A673 (cell line): ENCODE results near the gene LHX6. TPM values are rescaled to one million over a fixed set of nuclear protein-coding genes. Genes with fewer than 3 reads are reported as not detected.

Experiments
- BruUV-seq: library from RNA; stranded (reverse); fragments of 400-500 nt; replicated peaks from 2 replicates; lab custom pipeline; 2021; lab: Mats Ljungman, UMichigan
- CTCF ChIA-PET: fragments of 300-600 bp; sonication (Branson Sonifier 250); formaldehyde crosslinking; loops from one replicate; lab custom pipeline; 2022; ENCODE audit warnings: antibody characterized with exemption; lab: Charles Lee
- POLR2A ChIA-PET: fragments of 300-600 bp; sonication (Branson Sonifier 250); formaldehyde crosslinking; loops from one replicate; lab custom pipeline; 2022; ENCODE audit warnings: antibody characterized with exemption; ENCODE audit not compliant: low non-redundant PET; lab: Charles Lee
- DNase-seq: peaks from one replicate; pipeline ENCODE4 v3.0.0-alpha.2; 2015; ENCODE audit warnings: low spot score
- H3K27ac ChIP-seq: fragments of 200-600 bp; sonication (generic); 2 replicates; pipeline ENCODE4 v1.5.1; 2016; ENCODE audit warnings: mixed run types, low read depth, mild to moderate bottlenecking, mixed read lengths, antibody characterized with exemption, low read length; ENCODE audit not compliant: poor library complexity, severe bottlenecking
- H3K27me3 ChIP-seq: fragments of 200-600 bp; sonication (generic); replicated peaks from 2 replicates; pipeline ENCODE4 v1.6.1; 2017; ENCODE audit warnings: mixed run types, low read depth, mild to moderate bottlenecking, mixed read lengths, antibody characterized with exemption, low read length; ENCODE audit not compliant: insufficient read depth, poor library complexity
- H3K36me3 ChIP-seq: fragments of 200-600 bp; sonication (generic); 2 replicates; pipeline ENCODE4 v1.6.1; 2016; ENCODE audit warnings: mixed run types, mild to moderate bottlenecking, mixed read lengths, antibody characterized with exemption, low read length; ENCODE audit not compliant: insufficient read depth, poor library complexity, severe bottlenecking
- H3K4me1 ChIP-seq: fragments of 200-600 bp; sonication (generic); 2 replicates; pipeline ENCODE4 v1.6.1; 2017; ENCODE audit warnings: mixed run types, mild to moderate bottlenecking, mixed read lengths, antibody characterized with exemption, low read length; ENCODE audit not compliant: insufficient read depth, poor library complexity, severe bottlenecking
- H3K4me3 ChIP-seq: fragments of 200-600 bp; sonication (generic); 2 replicates; pipeline ENCODE4 v1.5.1; 2016; ENCODE audit warnings: low read depth, mixed run types, mild to moderate bottlenecking, mixed read lengths, low read length; ENCODE audit not compliant: poor library complexity, severe bottlenecking
- H3K9me3 ChIP-seq: fragments of 200-600 bp; sonication (generic); 2 replicates; pipeline ENCODE4 v1.6.1; 2016; ENCODE audit warnings: mixed run types, low read depth, mild to moderate bottlenecking, mixed read lengths, antibody characterized with exemption, low read length; ENCODE audit not compliant: poor library complexity, severe bottlenecking
- EZH2 ChIP-seq: fragments of 200-600 bp; sonication (generic); IDR thresholded peaks from 2 replicates; pipeline ENCODE4 v1.6.1; 2017; ENCODE audit warnings: borderline replicate concordance, low read depth, mild to moderate bottlenecking, mixed read lengths, antibody characterized with exemption, low read length; ENCODE audit not compliant: poor library complexity, severe bottlenecking
- intact Hi-C: fragments of 100-400 bp; cut with micrococcal nuclease; formaldehyde crosslinking; loops from one replicate; pipeline ENCODE4 v1.10.0; 2022; ENCODE audit not compliant: unreplicated experiment
- total RNA-seq: library from RNA; stranded (reverse); gene quantifications from 2 replicates; pipeline ENCODE4 v1.2.3, GENCODE V29; 2021
- TF ChIP-seq, protein P1 (sequence below): fragments of 300-800, 200-600 bp; sonication (generic); conservative IDR thresholded peaks from 2 replicates; pipeline ENCODE4 v1.5.1; 2017; ENCODE audit warnings: low read depth, mild to moderate bottlenecking, antibody characterized with exemption, low read length, moderate library complexity, mixed read lengths

LHX6 gene
- total RNA-seq, 1 experiment from 2014 or later: not detected

DNA sequence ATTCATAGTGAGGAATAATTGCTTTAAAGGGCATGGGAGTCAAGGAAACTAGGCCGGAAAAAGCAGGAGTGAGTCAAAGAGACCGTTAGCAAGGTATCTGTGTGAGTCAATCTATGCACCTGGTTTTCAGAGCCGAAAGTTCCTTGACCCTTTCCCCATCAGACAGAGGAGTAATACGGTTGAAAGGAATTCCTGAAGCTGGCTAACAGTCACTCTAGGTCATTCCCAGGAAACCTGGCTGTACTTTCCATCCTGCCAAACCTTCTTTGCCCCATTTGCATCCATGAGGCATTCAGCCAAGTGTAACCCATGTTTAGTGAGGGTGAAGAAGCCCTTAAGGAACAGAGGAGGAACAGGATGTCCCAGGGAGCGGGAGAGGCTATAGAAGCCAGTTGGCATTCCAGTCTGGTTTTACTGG lies 19.7 kb upstream of the LHX6 start:
- no TSS peak for BruUV-seq
- TF ChIP-seq EZH2: no peak
- TF ChIP-seq, protein P1, sequence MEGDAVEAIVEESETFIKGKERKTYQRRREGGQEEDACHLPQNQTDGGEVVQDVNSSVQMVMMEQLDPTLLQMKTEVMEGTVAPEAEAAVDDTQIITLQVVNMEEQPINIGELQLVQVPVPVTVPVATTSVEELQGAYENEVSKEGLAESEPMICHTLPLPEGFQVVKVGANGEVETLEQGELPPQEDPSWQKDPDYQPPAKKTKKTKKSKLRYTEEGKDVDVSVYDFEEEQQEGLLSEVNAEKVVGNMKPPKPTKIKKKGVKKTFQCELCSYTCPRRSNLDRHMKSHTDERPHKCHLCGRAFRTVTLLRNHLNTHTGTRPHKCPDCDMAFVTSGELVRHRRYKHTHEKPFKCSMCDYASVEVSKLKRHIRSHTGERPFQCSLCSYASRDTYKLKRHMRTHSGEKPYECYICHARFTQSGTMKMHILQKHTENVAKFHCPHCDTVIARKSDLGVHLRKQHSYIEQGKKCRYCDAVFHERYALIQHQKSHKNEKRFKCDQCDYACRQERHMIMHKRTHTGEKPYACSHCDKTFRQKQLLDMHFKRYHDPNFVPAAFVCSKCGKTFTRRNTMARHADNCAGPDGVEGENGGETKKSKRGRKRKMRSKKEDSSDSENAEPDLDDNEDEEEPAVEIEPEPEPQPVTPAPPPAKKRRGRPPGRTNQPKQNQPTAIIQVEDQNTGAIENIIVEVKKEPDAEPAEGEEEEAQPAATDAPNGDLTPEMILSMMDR: no peak
- no peak overlapping the region for H3K4me3 ChIP-seq
- H3K4me1 ChIP-seq: no peaks in the 10 kb centered on the region
- H3K27me3 ChIP-seq: no peaks in the 10 kb centered on the region
- POLR2A ChIA-PET: no interaction called here
- DNase-seq: no peak
- CTCF ChIA-PET: no interaction called here
- no peaks in the 10 kb centered on the region for H3K9me3 ChIP-seq
- intact Hi-C loops: no loop called here
- H3K36me3 ChIP-seq: peaks cover 44% of the 10 kb centered on the region
- H3K27ac ChIP-seq: no peak overlapping the region

DNA sequence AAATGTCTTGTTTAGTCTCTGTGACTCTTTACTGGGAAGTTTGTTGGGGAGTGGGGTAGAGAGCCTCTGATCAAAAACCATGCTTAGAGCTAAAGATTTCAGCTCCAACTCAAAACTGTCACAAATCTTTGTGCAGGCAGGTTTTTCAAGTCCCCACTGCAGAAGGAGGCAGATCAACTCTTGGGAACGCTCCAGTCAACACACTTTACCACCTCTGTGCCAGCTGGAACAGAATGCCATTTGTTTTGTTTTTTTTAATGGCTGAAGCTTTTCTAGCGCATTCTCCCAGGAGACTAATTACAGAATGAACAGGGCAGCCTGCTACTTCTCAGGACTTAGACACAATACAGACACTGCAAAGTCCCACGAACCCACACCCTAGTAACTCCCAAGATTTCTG lies 17.9 kb upstream of the LHX6 start:
- Histone ChIP-seq H3K9me3 (no peaks in the 10 kb centered on the region), H3K27ac (no peak overlapping the region), H3K4me3 (no peak overlapping the region), H3K4me1 (no peaks in the 10 kb centered on the region), H3K36me3 (peaks cover 55% of the 10 kb centered on the region), H3K27me3 (no peaks in the 10 kb centered on the region)
- BruUV-seq: no TSS peak
- DNase-seq: no peak
- TF ChIP-seq EZH2: no peak
- TF ChIP-seq, protein P1: no peak
- ChIA-PET POLR2A (no interaction called here), CTCF (no interaction called here)
- intact Hi-C loops: no loop called here

DNA sequence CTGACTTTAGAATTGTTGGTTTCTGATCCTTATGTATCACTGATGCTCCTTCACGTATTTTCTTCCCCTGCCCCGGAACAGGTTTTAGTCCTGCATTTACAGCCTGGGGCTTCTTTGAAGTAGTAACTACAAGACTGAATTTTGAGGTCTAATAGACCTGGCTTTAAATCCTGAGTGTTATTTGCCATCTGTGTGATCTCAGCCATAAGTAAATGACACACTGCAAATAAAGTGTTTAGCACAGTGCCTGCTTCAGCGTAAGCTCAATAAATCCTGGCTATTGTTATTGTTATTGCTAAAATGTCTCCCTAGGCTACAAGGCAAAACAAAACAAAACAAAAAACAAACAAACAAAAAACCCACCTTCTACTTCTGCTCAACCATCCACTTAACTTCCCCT lies 15.6 kb upstream of the LHX6 start:
- Histone ChIP-seq H3K9me3 (no peaks in the 10 kb centered on the region), H3K36me3 (peaks cover 61% of the 10 kb centered on the region), H3K4me3 (no peak overlapping the region), H3K27me3 (no peaks in the 10 kb centered on the region), H3K27ac (no peak overlapping the region), H3K4me1 (no peaks in the 10 kb centered on the region)
- intact Hi-C loops: no loop called here
- no peak for DNase-seq
- ChIA-PET CTCF (no interaction called here), POLR2A (no interaction called here)
- TF ChIP-seq, protein P1: no peak
- no peak for TF ChIP-seq EZH2
- BruUV-seq: no TSS peak
